ENCODE data around the gene GLRA3.
"Not testable (repeated sequence)": the region's sequence is repeated elsewhere in the genome, so short reads cannot be mapped to it uniquely, and the experiment has no call there.

GLRA3 gene

DNA sequence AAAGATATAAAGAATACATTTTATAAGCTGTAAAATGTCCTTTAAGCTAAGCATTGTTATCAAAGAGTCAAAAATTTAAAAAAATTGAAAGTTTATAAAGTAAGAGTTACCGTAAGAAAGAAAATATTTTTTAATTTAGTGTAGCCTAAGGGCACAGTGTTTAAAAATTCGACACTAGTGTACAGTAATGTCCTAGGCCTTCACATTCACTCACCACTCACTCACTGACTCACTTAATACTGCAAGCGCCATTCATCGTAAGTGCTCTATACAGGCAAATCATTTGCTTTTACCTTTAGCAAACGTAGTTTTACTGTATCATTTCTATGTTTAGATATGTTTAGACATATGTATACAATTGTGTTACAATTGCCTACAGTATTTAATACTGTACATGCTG lies 20.2 kb downstream of the GLRA3 start:
- no peak for DNase-seq

GRCh38 chr4:174808119-174808518 lies 20.9 kb downstream of the GLRA3 start:
- DNase-seq = no peak

DNA sequence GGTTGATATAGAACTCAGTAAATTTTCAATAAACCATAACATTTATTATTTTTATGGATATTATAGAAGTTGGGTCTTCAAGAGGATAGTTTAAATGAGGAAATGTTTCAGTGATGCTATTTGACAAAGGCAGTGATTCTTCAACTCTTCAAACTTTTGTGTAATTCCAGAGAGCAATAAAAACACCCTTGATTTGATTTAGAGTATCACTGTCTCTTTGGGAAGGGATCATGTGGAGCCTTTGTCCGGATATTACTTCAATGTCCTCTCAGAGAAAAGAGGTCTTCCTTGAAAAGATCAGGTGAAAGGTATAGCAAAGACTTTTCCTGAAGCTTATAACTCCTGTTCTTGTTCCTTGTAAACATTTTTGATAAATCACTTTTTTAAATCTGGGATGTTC lies 23.3 kb downstream of the GLRA3 start:
- DNase-seq = no peak

- DNase-seq = no peak
These were observed 34.4 kb downstream of the GLRA3 start for GRCh38 chr4:174794543-174795094.

DNA sequence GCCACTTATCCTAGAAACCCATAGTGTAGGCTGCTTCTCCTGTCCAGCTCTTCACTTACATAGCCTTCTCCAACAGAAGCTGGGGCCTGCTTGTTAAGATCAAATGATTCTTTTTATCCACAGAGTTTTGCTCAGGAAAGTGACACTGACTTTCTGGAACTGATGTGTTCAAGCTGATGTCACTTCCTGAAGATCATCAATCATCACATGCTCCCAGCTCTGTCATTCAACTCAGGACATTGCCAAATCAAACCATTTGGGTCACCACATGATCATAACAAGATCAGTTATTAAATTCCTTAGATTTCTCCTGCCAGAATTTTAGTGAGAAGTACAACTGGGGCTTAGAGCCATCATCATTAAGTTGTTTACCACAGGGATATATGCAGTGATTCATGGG lies 39.4 kb downstream of the GLRA3 start:
- no peak for DNase-seq

DNA sequence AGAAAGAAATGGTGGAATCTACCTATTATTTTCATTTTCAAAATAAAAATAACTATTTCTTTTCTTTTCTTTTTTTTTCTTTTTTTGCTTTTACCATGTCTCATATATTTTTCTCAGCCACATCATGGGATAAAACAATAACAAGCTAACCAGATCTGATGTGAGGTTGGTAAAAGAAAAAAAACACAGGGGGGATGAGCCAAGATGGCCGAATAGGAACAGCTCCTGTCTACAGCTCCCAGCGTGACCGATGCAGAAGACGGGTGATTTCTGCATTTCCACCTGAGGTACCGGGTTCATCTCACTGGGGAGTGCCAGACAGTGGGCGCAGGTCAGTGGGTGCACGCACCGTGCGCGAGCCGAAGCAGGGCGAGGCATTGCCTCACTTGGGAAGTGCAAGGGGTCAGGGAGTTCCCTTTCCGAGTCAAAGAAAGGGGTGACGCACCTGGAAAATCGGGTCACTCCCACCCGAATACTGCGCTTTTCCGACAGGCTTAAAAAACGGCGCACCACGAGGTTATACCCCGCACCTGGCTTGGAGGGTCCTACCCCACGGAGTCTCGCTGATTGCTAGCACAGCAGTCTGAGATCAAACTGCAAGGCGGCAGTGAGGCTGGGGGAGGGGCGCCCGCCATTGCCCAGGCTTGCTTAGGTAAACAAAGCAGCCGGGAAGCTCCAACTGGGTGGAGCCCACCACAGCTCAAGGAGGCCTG lies 50.6 kb downstream of the GLRA3 start:
- DNase-seq = not testable (repeated sequence)

DNA sequence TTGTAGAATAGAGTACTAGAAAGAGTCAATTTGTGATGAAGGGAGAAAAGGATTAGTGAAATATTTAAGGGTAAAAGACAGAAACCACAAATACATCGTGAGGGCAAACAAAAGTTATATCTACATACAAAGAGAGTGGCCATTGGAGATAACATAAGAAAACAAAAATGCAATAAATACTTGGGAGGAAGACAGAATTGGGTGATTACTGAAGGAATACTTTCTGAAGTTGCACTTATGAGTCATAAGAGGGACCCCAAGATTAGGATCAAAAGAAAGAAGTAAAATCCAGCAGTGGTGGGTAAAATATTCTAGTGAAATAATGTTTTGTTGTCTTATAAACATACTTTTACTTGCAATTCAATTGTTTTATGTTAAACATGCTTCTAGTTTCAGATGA lies 53.7 kb downstream of the GLRA3 start:
- DNase-seq = no peak

DNA sequence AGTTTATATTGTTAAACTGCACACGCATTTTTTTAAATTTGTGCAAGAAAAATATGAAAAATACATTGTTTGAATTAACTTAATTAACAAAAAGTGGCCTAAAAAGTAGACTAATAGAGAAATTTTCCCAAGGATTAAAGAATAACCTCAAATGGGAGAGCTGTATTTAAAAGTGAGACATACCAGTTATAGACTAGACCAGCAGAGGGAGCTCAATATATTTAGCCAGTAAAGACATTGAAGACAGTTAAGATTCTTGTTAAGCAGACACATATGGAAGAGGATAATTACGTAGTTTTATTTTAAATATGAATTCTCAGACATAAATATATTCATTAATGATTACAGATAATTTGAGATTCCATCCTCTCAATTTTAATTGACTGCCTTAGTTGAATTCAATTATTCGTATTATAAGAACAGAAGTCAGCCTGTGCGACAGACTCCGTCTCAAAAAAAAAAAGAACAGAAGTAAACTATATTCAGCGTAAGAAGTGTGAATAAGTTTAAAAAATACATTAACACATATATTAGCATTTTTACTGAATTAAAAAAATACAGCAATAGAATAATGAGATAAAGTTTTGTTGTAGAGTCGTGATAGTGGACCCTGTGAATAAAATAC lies 64.8 kb downstream of the GLRA3 start:
- DNase-seq = no peak

DNA sequence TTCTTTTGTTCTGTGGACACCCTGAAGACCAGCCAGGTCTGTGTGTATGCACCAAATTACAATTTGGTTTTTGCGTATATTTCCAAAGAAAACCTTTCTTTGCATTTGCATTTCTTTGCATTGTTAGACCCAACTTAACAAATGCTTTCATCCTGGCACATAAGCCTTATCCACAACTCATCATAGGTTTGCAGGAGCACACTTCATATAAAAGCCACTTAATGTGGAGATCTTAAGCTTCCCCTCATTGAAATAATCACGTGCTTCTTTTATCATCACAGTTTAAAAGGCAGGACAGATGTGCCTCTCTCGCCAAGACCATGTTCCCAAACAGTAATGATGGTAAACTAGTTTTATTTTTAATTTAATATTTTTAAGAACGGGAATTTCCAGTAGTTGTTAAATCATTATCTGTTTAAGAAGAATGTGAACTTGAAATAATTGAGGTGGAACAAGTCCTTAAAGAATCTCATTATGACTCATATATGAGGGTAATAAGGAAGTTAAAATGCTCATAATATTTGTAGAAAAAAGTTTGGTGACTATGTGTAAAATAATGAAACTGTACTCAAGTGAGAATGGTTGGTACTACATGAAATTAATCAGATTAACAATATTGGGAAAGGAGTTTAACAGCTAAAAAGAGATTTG lies 65.5 kb downstream of the GLRA3 start:
- no peak for DNase-seq

- no peak for DNase-seq
These were observed 67.6 kb downstream of the GLRA3 start for GRCh38 chr4:174761451-174761850.

- no peak for DNase-seq
These were observed 71.3 kb downstream of the GLRA3 start for GRCh38 chr4:174757736-174758135.

DNA sequence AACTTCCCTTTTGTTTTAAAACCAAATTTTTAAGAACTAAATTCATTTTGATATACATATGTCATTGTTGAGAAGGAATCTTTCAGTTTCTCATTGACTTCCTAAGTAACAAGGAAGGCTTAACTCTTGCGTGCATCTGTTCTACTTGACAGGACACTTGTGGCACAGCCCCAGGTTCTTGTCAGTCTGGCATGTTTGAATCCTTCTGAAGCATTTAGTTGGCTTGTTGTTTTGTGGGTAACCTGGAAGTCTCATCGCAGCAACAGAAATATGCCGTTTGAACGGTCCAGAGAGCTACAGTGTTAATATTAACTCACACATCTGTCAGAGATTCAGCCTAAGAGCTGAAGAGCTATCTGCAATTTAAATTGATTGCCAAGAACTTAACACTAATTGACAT lies 76.0 kb downstream of the GLRA3 start:
- no peak for DNase-seq

DNA sequence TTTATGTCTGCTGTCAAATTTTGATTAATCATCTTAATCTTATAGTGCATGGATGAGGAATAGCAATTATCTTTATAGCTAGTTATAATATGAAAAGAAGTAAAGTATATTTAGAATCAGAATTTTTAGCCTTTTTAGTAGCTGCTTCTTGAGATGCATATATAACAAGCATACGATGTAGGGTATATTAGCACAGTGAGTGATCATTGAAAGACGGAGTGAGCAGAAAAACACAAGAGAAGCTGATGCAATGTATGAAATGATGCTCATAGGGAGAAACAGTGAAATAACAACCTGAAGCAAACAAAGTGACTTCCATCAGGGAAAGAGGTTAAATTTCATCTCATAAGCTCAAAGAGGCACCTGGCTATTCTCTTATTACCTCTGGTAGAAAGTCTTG lies 77.0 kb downstream of the GLRA3 start:
- DNase-seq = no peak

DNA sequence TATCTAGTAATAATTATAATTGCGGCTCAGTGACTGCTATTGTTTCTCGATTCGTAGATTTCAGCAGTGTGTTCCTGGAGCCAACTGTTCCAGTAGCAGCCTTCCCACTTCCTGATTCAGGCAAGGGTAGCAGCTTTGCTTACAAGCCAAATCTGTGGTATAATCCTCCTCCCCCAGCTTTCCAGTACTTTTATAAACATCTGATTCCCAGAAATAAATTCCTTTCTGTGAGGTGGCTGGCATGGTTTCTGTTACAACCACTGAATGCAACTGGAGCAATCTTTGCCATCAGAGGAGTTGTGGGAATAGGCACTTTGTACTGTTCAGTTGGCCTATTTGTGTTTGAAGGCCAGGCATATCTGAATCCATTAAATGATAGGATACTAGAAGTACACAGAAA lies 80.0 kb downstream of the GLRA3 start:
- DNase-seq = no peak

DNA sequence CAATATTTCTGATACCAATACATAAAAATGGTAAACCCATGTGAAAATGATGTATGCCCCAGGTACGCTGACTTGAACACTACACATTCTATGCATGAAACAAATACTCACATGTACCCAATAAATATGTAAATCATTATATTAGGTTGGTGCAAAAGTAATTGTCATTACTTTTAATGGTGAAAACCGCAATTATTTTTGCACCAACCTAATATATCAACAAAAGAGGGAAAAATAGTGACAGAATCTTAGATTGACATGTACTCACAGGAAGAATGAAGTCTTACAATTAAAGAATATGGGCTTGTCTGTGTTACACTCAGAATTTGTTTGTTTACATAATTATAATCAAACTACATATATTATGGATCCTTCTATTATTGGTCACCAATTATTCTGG lies 82.3 kb downstream of the GLRA3 start:
- no peak for DNase-seq

DNA sequence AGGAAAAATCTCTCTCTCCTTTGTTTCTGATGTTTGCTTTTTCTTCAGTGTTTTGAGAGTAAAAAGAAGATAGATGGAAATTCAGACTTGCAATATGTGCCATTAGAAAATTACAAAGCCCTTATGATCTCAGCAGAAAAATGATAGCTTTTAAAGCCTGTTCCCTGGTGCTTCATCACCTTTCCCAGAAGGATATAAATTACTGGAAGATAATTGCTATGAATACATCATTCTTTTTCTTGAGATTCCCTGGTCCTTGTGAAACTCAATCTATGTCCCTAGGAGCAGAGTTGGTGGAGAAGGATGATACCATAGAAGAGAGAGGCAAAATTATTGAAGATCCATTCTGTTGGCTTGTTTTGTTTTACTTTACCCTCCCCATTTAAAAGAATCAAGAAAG lies 86.5 kb downstream of the GLRA3 start:
- DNase-seq = no peak

DNA sequence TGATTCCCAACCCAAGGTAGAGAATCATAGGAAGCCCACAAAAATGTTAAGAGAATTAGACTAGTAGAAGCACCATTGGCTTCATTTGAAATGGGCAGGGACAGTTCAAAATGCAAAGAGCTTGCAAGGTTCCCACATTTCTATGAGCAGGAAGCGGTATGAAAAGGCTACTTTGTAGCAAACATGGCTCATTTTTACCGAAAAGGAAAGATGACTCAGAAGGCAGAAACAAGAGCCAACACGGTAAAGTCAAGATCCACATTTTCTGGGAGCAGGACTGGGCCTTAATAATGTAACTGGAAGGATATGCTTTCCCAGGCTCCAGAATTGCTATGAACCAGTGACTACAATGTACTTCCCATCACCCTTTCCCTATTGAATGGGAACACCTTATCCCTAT lies 89.5 kb downstream of the GLRA3 start:
- no peak for DNase-seq

- DNase-seq = no peak
These were observed 94.9 kb downstream of the GLRA3 start for GRCh38 chr4:174734181-174734580.

GRCh38 chr4:174717828-174718227 lies 111.2 kb downstream of the GLRA3 start:
- no peak for DNase-seq

GRCh38 chr4:174716986-174717770 lies 111.9 kb downstream of the GLRA3 start:
- no peak for DNase-seq

- DNase-seq = no peak
These were observed 114.4 kb downstream of the GLRA3 start for GRCh38 chr4:174714393-174715211.

DNA sequence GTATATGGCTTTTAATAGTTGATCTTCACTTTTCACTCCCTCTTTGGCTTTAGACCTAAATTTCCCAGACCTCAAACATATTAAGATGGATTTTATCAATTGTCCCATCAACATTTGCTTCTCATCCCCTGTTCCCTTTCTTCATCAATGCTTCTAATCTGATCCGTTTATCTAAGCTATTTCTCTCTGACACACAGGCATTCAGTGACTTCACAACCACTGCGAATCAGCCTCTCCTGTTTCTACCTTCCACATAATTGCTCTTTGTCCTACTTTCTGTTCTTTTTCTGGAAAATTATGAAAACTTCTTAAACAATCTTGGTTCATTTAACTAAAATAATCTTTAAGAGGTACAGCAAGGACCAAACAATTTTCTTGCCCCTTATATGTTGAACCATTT lies 115.2 kb downstream of the GLRA3 start:
- no peak for DNase-seq

Data from activated CD4-positive, CD25-positive, alpha-beta regulatory T cell treated with anti-CD3 and anti-CD28 coated beads, Interleukin-2, amount 50 U/mL, for 72 hours (primary cell).